ENCODE results near the gene SIK3. TPM values are rescaled to one million over a fixed set of nuclear protein-coding genes. Genes with fewer than 3 reads are reported as not detected.

SIK3 gene
- total RNA-seq, 1 donor from 2014 or later = 88.4 TPM

DNA sequence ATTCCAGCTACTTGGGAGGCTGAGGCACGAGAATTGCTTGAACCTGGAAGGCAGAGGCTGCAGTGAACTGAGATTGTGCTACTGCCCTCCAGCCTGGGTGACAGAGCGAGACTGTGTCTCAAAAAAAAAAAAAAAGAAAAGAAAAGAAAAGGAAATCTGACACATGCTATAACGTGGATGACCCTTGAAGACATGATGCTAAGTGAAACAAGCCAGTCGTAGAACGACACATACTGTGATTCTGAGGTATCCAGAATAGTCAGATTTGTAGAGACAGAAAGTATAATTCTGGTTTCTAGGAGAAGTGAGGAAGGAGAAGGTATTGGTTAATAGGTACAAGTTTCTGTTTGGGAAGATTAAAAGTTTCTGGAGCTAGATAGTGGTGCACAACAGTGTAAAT lies 299.9 kb downstream of the SIK3 start:
- Mint-ChIP-seq H3K27ac (no peak overlapping the region), H3K4me1 (no peaks in the 10 kb centered on the region), H3K4me3 (no peak overlapping the region), H3K27me3 (peaks cover 8% of the 10 kb centered on the region), H3K36me3 (ENCODE audit: low read depth) (no peaks in the 10 kb centered on the region), H3K9me3 (no peaks in the 10 kb centered on the region)
- ChIA-PET CTCF (no interaction called here), POLR2A (no interaction called here)
- DNase-seq = no peak
- TF ChIP-seq, protein P1, sequence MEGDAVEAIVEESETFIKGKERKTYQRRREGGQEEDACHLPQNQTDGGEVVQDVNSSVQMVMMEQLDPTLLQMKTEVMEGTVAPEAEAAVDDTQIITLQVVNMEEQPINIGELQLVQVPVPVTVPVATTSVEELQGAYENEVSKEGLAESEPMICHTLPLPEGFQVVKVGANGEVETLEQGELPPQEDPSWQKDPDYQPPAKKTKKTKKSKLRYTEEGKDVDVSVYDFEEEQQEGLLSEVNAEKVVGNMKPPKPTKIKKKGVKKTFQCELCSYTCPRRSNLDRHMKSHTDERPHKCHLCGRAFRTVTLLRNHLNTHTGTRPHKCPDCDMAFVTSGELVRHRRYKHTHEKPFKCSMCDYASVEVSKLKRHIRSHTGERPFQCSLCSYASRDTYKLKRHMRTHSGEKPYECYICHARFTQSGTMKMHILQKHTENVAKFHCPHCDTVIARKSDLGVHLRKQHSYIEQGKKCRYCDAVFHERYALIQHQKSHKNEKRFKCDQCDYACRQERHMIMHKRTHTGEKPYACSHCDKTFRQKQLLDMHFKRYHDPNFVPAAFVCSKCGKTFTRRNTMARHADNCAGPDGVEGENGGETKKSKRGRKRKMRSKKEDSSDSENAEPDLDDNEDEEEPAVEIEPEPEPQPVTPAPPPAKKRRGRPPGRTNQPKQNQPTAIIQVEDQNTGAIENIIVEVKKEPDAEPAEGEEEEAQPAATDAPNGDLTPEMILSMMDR (IDR thresholded peaks at IDR 0.05) = no peak
- intact Hi-C loops (cut with micrococcal nuclease) = no loop called here
- ATAC-seq (ENCODE audit: low read depth) = no peak

DNA sequence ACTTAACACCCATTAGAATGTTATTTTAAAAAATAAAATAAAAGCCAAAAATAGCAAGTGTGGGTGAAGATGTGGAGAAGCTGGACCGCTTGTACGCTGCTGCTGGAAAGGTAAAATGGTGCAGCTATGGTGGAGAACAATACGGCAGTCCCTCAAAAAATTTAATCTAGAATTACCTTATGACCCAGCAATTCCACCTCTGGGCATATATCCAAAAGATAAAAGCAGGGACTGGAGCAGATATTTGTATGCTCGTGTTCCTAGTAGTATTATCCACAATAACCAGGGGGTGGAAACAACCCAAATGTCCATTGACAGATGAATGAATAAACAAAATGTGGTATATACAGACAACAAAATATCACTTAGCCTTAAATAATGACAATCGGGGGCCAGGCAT lies 300.4 kb downstream of the SIK3 start:
- ChIA-PET POLR2A (no interaction called here), CTCF (no interaction called here)
- no peak for ATAC-seq (ENCODE audit: low read depth)
- no peak for DNase-seq
- intact Hi-C loops (cut with micrococcal nuclease) = no loop called here
- no peak overlapping the region for H3K27ac Mint-ChIP-seq
- no peaks in the 10 kb centered on the region for H3K9me3 Mint-ChIP-seq
- no peak overlapping the region for H3K4me3 Mint-ChIP-seq
- H3K27me3 Mint-ChIP-seq = peaks cover 7% of the 10 kb centered on the region
- no peaks in the 10 kb centered on the region for H3K36me3 Mint-ChIP-seq (ENCODE audit: low read depth)
- TF ChIP-seq, protein P1 (IDR thresholded peaks at IDR 0.05) = no peak
- no peaks in the 10 kb centered on the region for H3K4me1 Mint-ChIP-seq

DNA sequence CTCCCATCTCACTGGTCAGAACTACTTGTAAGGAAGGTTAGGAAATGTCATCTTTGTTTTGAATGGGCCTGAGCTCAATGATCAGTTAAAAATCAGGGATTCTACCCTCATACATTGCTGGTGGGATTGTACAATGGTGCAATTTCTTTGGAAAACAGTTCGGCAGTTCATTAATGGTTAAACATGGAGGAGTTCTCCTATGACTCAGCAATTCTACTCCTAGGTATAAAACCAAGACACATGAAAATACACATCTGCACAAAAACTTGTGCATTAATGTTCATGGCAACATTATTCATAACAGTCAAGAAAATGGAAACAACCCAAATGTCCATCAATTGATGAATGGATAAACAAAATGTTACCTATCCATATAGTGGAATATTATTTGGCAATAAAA lies 301.7 kb downstream of the SIK3 start:
- ChIA-PET POLR2A (interaction anchor here (0.6 kb wide), 1 partner anchor 347 kb away, joined by 5 read pairs; no protein-coding TSS in a partner anchor), CTCF (no interaction called here)
- no peaks in the 10 kb centered on the region for H3K9me3 Mint-ChIP-seq
- intact Hi-C loops (cut with micrococcal nuclease) = no loop called here
- H3K4me1 Mint-ChIP-seq = no peaks in the 10 kb centered on the region
- no peak overlapping the region for H3K27ac Mint-ChIP-seq
- TF ChIP-seq, protein P1 (IDR thresholded peaks at IDR 0.05) = no peak
- DNase-seq (no peak), ATAC-seq (ENCODE audit: low read depth) (no peak)
- H3K27me3 Mint-ChIP-seq = peaks cover 4% of the 10 kb centered on the region
- no peaks in the 10 kb centered on the region for H3K36me3 Mint-ChIP-seq (ENCODE audit: low read depth)
- no peak overlapping the region for H3K4me3 Mint-ChIP-seq

DNA sequence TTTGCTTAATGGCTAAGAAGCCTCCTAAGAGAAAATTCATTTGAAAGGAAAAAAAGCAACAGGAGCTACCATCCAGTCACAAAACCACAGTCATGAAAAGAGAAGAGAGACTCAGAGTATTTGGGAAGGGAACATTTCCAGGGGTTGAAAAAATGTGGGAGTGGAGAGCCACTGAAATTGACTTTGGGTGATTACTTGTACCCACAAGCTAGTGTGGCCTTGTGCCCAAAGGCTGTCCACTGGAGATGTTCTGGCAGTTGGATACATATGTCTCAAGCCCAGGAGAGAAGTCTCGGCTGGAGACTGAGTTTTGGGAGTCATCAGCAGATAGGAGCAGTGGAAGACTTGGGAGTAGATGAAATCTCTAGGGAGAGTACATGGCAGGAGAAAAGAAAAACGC lies 303.4 kb downstream of the SIK3 start:
- intact Hi-C loops (cut with micrococcal nuclease) = no loop called here
- Mint-ChIP-seq H3K4me3 (no peak overlapping the region), H3K27ac (no peak overlapping the region), H3K36me3 (ENCODE audit: low read depth) (no peaks in the 10 kb centered on the region), H3K4me1 (peaks cover 7% of the 10 kb centered on the region), H3K9me3 (no peaks in the 10 kb centered on the region), H3K27me3 (no peaks in the 10 kb centered on the region)
- POLR2A ChIA-PET = interaction anchor here (0.6 kb wide), 1 partner anchor 312 kb away, joined by 7 read pairs; no protein-coding TSS in a partner anchor
- no peak for ATAC-seq (ENCODE audit: low read depth)
- TF ChIP-seq, protein P1 (IDR thresholded peaks at IDR 0.05) = no peak
- no peak for DNase-seq
- CTCF ChIA-PET = no interaction called here

DNA sequence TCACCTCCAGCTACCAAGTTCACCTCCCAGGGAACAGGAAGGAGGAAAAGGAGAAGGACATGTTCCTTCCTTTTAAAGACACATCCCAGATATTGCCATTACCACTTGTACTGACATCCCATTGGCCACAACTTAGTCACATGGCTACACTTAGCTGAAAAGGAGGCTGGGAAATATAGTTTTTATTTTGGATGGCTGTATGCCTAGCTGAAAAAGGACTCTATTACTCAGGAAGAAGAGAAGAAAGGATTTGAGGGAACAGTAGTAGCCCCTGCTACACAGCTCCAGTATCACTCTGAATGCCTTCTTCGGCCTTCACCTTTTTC lies 304.5 kb downstream of the SIK3 start:
- Mint-ChIP-seq H3K4me1 (peaks cover 7% of the 10 kb centered on the region), H3K27me3 (peaks cover 4% of the 10 kb centered on the region), H3K27ac (no peak overlapping the region), H3K4me3 (no peak overlapping the region), H3K36me3 (ENCODE audit: low read depth) (no peaks in the 10 kb centered on the region), H3K9me3 (no peaks in the 10 kb centered on the region)
- ATAC-seq (ENCODE audit: low read depth) (no peak), DNase-seq (no peak)
- POLR2A ChIA-PET = no interaction called here
- intact Hi-C loops (cut with micrococcal nuclease) = no loop called here
- CTCF ChIA-PET = interaction anchor here (2.1 kb wide), 1 partner anchor 312 kb away, joined by 9 read pairs; no protein-coding TSS in a partner anchor
- TF ChIP-seq, protein P1 (IDR thresholded peaks at IDR 0.05) = no peak

Other genes starting within 250 kb of the SIK3 start
- 71.3 and 78.7 TPM in 2 replicates for gene PAFAH1B2, start 45.9 kb upstream of the SIK3 start, total RNA-seq
- gene SIDT2, start 80.3 kb upstream of the SIK3 start, total RNA-seq = 96.7 and 115 TPM in 2 replicates
- 14.2 and 17.9 TPM in 2 replicates for gene TAGLN, start 100.9 kb upstream of the SIK3 start, total RNA-seq
- gene PCSK7, start 133.6 kb upstream of the SIK3 start, total RNA-seq = 274 and 341 TPM in 2 replicates
- 18.7 and 22.3 TPM in 2 replicates for gene RNF214, start 134.2 kb upstream of the SIK3 start, total RNA-seq
- 5.3 and 7.9 TPM in 2 replicates for gene BACE1-AS, start 192.9 kb upstream of the SIK3 start, total RNA-seq
- gene BACE1, start 217.8 kb upstream of the SIK3 start, total RNA-seq = not detected in 2 replicates
- 42.9 and 50.9 TPM in 2 replicates for gene CEP164, start 229.4 kb upstream of the SIK3 start, total RNA-seq